Measurements from ENCODE around the gene CTDSP1.

The CTDSP1 gene

DNA sequence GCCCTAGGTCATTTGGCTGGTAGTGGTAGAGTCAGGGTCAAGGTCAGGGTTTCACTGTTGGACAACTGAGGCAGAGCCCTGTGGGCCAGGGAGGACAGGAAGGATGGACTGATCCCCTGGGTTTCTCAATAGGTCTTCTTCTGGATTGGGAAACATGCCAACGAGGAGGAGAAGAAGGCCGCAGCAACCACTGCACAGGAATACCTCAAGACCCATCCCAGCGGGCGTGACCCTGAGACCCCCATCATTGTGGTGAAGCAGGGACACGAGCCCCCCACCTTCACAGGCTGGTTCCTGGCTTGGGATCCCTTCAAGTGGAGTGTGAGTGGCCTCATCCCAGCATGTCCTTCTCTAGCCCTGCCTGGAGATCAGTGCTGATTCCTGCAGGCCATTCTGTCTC lies 37.3 kb downstream of the CTDSP1 start:
- Mint-ChIP-seq H3K4me1 (no peaks in the 10 kb centered on the region), H3K36me3 (ENCODE audit: low read depth) (no peaks in the 10 kb centered on the region), H3K4me3 (no peak overlapping the region), H3K9me3 (no peaks in the 10 kb centered on the region), H3K27ac (no peak overlapping the region), H3K27me3 (peaks cover 2% of the 10 kb centered on the region)
- DNase-seq, result no peak
- ATAC-seq, result no peak

DNA sequence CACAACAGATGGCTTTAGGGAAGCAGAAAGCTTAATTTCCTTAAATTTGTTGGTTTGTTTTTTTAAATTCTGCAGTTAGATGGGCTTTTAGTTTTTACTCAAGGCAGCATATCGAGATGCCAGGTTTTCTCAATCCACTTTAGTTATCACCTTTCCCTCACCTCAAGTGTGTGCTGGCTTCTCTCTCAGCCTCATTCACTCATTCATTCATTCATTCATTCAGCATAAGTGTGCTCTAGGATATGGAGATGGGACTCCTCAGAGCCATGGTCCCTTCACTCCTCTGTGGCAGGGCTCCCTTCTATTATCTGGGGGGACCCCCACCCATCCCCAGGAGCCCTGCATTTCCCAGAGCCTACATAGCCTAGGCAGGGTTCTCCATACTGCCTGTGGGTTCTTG lies 38.3 kb downstream of the CTDSP1 start:
- DNase-seq (no peak), ATAC-seq (no peak)
- Mint-ChIP-seq H3K9me3 (no peaks in the 10 kb centered on the region), H3K27me3 (no peaks in the 10 kb centered on the region), H3K27ac (no peak overlapping the region), H3K36me3 (ENCODE audit: low read depth) (no peaks in the 10 kb centered on the region), H3K4me3 (no peak overlapping the region), H3K4me1 (no peaks in the 10 kb centered on the region)

DNA sequence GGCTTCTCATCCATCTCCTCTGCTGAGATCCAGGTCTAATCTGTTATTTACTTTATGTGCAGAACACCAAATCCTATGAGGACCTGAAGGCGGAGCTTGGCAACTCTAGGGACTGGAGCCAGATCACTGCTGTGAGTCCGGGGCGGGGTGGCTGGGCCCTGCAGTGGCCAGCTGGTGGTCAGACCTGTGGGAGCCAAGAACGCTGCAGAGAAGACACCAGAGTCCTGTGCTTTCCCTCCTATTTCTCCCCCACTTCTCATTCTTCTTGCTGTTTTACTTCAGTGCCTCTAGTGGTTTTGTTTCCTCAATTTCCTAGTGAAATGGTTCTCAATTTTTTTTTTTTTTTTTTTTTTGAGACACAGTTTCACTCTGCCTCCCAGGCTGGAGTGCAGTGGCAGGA lies 38.9 kb downstream of the CTDSP1 start:
- H3K27ac Mint-ChIP-seq, result no peak overlapping the region

DNA sequence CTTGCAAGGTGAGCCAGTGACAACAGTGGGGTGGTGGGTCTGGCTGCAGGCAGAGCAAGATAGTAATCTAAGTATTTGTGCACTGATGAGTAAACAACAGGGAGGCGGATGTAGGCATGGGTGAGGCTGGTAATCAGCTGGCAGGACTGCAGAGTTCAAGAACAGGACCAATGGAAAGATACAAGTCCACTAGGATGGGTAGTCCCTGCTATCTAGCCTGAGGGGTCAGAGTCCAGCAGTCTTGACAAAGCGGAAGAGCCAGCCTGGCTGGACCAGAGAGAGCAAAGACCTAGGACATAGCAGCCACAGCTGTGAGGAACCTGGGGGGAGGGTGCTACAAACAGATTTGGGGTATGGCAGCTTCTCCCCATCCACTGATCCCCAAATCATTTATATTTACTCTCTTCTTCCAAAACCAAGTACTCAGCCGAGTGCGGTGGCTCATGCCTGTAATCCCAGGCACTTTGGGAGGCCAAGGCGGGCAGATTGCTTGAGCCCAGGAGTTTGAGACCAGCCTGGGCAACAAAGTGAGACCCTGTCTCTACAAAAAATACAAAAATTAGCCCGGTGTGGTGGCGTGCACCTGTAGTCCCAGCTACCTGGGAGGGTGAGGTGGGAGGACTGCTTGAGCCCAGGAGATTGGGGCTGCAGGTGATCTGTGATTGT lies 45.2 kb downstream of the CTDSP1 start:
- DNase-seq (no peak), ATAC-seq (no peak)
- H3K9me3 Mint-ChIP-seq, result no peaks in the 10 kb centered on the region
- no peak overlapping the region for H3K4me3 Mint-ChIP-seq
- no peaks in the 10 kb centered on the region for H3K4me1 Mint-ChIP-seq
- peaks cover 18% of the 10 kb centered on the region for H3K36me3 Mint-ChIP-seq (ENCODE audit: low read depth)
- no peak overlapping the region for H3K27ac Mint-ChIP-seq
- H3K27me3 Mint-ChIP-seq, result no peaks in the 10 kb centered on the region

More for the DNA sequence above, 38.9 kb downstream of the CTDSP1 start:
- ATAC-seq (no peak), DNase-seq (no peak)
- H3K27me3 Mint-ChIP-seq, result no peaks in the 10 kb centered on the region
- H3K4me3 Mint-ChIP-seq, result no peak overlapping the region
- H3K36me3 Mint-ChIP-seq (ENCODE audit: low read depth), result no peaks in the 10 kb centered on the region
- H3K4me1 Mint-ChIP-seq, result no peaks in the 10 kb centered on the region
- H3K9me3 Mint-ChIP-seq, result no peaks in the 10 kb centered on the region

GRCh38 chr2:218445602-218446001 lies 45.9 kb downstream of the CTDSP1 start:
- DNase-seq (no peak), ATAC-seq (no peak)
- Mint-ChIP-seq H3K4me3 (no peak overlapping the region), H3K27ac (no peak overlapping the region), H3K36me3 (ENCODE audit: low read depth) (peaks cover 25% of the 10 kb centered on the region), H3K27me3 (no peaks in the 10 kb centered on the region), H3K9me3 (no peaks in the 10 kb centered on the region), H3K4me1 (no peaks in the 10 kb centered on the region)

- DNase-seq, result no peak
Observed at GRCh38 chr2:218446547-218446946, 46.9 kb downstream of the CTDSP1 start.

GRCh38 chr2:218447072-218447471 lies 47.4 kb downstream of the CTDSP1 start:
- H3K27me3 Mint-ChIP-seq, result no peaks in the 10 kb centered on the region
- no peak overlapping the region for H3K27ac Mint-ChIP-seq
- peaks cover 26% of the 10 kb centered on the region for H3K36me3 Mint-ChIP-seq (ENCODE audit: low read depth)
- H3K9me3 Mint-ChIP-seq, result no peaks in the 10 kb centered on the region
- H3K4me1 Mint-ChIP-seq, result no peaks in the 10 kb centered on the region
- H3K4me3 Mint-ChIP-seq, result no peak overlapping the region
- DNase-seq (no peak), ATAC-seq (no peak)

More at GRCh38 chr2:218446547-218446946, 46.9 kb downstream of the CTDSP1 start:
- peaks cover 26% of the 10 kb centered on the region for H3K36me3 Mint-ChIP-seq (ENCODE audit: low read depth)
- ATAC-seq, result no peak
- no peak overlapping the region for H3K4me3 Mint-ChIP-seq
- H3K27me3 Mint-ChIP-seq, result no peaks in the 10 kb centered on the region
- H3K27ac Mint-ChIP-seq, result no peak overlapping the region
- no peaks in the 10 kb centered on the region for H3K9me3 Mint-ChIP-seq
- no peaks in the 10 kb centered on the region for H3K4me1 Mint-ChIP-seq

DNA sequence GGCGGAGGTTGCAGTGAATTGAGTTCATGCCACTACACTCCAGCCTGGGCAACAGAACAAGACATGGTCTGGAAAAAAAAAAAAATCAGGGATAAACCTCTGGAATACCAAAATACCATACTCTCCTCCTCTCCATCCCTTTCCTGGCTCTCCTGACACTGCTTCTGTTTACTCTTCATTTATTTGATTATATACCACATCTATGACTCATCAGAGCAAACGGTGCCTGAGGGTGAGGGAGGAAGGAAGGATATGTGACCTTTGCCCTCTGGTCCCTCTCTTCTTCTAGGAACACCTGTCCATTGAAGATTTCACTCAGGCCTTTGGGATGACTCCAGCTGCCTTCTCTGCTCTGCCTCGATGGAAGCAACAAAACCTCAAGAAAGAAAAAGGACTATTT lies 49.3 kb downstream of the CTDSP1 start:
- H3K36me3 Mint-ChIP-seq (ENCODE audit: low read depth), result peaks cover 38% of the 10 kb centered on the region
- no peaks in the 10 kb centered on the region for H3K9me3 Mint-ChIP-seq
- no peaks in the 10 kb centered on the region for H3K4me1 Mint-ChIP-seq
- ATAC-seq (no peak), DNase-seq (no peak)
- H3K27ac Mint-ChIP-seq, result no peak overlapping the region
- H3K27me3 Mint-ChIP-seq, result no peaks in the 10 kb centered on the region
- no peak overlapping the region for H3K4me3 Mint-ChIP-seq

GRCh38 chr2:218452079-218452478 lies 52.4 kb downstream of the CTDSP1 start:
- Mint-ChIP-seq H3K4me3 (no peak overlapping the region), H3K27me3 (no peaks in the 10 kb centered on the region), H3K4me1 (no peaks in the 10 kb centered on the region), H3K9me3 (peaks cover 9% of the 10 kb centered on the region), H3K27ac (no peak overlapping the region), H3K36me3 (ENCODE audit: low read depth) (peaks cover 66% of the 10 kb centered on the region)
- ATAC-seq (no peak), DNase-seq (no peak)
